Astrocyte (in vitro differentiated cells and primary cell): Measurements from ENCODE around the gene MYOCOS. TPM values are rescaled to one million over a fixed set of nuclear protein-coding genes. Genes with fewer than 3 reads are reported as not detected.

Source experiments
- DNase-seq: peaks from one replicate; pipeline ENCODE4 v3.0.0-alpha.2; 2010; ENCODE audit warnings: low read depth
- FAIRE-seq: peaks from 2 replicates; lab custom pipeline; 2011; peaks lifted over from hg19 to GRCh38; lab: Jason Lieb, UNC
- H2AFZ ChIP-seq: 2 replicates; pipeline ENCODE4 v1.6.0; 2012; ENCODE audit warnings: low read depth, low read length, inconsistent platforms
- H3K27ac ChIP-seq: 2 replicates; pipeline ENCODE4 v1.5.1; 2011; ENCODE audit warnings: low read depth, low read length, inconsistent platforms
- H3K27me3 ChIP-seq: 2 replicates; pipeline ENCODE4 v1.6.0; 2011; ENCODE audit warnings: low read length, inconsistent platforms; ENCODE audit not compliant: insufficient read depth
- H3K36me3 ChIP-seq: 2 replicates; pipeline ENCODE4 v1.5.1; 2011; ENCODE audit warnings: low read length, inconsistent platforms; ENCODE audit not compliant: insufficient read depth
- H3K4me1 ChIP-seq: 2 replicates; pipeline ENCODE4 v1.5.1; 2011; ENCODE audit warnings: low read length, inconsistent platforms; ENCODE audit not compliant: insufficient read depth
- H3K4me2 ChIP-seq: 2 replicates; pipeline ENCODE4 v1.6.0; 2012; ENCODE audit warnings: low read length, inconsistent platforms
- H3K4me3 ChIP-seq: 2 replicates; pipeline ENCODE4 v1.5.1; 2011; ENCODE audit warnings: low read depth, mild to moderate bottlenecking, low read length, inconsistent platforms; ENCODE audit not compliant: insufficient read depth
- H3K79me2 ChIP-seq: 2 replicates; pipeline ENCODE4 v1.6.0; 2012; ENCODE audit warnings: mild to moderate bottlenecking, low read length, inconsistent platforms; ENCODE audit not compliant: insufficient read depth
- H3K9ac ChIP-seq: 2 replicates; pipeline ENCODE4 v1.6.0; 2012; ENCODE audit warnings: mild to moderate bottlenecking, low read length, inconsistent platforms
- H3K9me3 ChIP-seq: 2 replicates; pipeline ENCODE4 v1.5.1; 2012; ENCODE audit warnings: low read depth, mild to moderate bottlenecking, low read length, inconsistent platforms; ENCODE audit not compliant: insufficient read depth
- H4K20me1 ChIP-seq: 2 replicates; pipeline ENCODE4 v1.6.0; 2012; ENCODE audit warnings: low read length, inconsistent platforms; ENCODE audit not compliant: insufficient read depth
- H3K27ac Mint-ChIP-seq: one replicate; pipeline ENCODE4 v1.8.0; 2021; ENCODE audit warnings: mild to moderate bottlenecking, mixed read lengths; ENCODE audit not compliant: unreplicated experiment
- H3K27me3 Mint-ChIP-seq: one replicate; pipeline ENCODE4 v1.8.0; 2021; ENCODE audit warnings: low read depth, mixed read lengths; ENCODE audit not compliant: unreplicated experiment
- H3K36me3 Mint-ChIP-seq: one replicate; pipeline ENCODE4 v1.8.0; 2021; ENCODE audit warnings: low read depth, mixed read lengths; ENCODE audit not compliant: unreplicated experiment
- H3K4me1 Mint-ChIP-seq: one replicate; pipeline ENCODE4 v1.8.0; 2021; ENCODE audit warnings: low read depth, mixed read lengths; ENCODE audit not compliant: unreplicated experiment
- H3K4me3 Mint-ChIP-seq: one replicate; pipeline ENCODE4 v1.8.0; 2021; ENCODE audit warnings: mild to moderate bottlenecking, moderate library complexity, mixed read lengths; ENCODE audit not compliant: unreplicated experiment
- H3K9me3 Mint-ChIP-seq: one replicate; pipeline ENCODE4 v1.8.0; 2021; ENCODE audit warnings: mild to moderate bottlenecking, mixed read lengths; ENCODE audit not compliant: unreplicated experiment
- EZH2 ChIP-seq: IDR thresholded peaks from 2 replicates; pipeline ENCODE4 v1.6.1; 2012; ENCODE audit warnings: mild to moderate bottlenecking, low read length, inconsistent platforms; ENCODE audit not compliant: insufficient read depth
- total RNA-seq: library from RNA; stranded (reverse); gene quantifications from 2 replicates; pipeline ENCODE4 v1.2.1, GENCODE V29; 2021
- TF ChIP-seq, protein P1 (sequence below): IDR thresholded peaks from 2 replicates; pipeline ENCODE4 v1.5.1; 2011; ENCODE audit warnings: low read depth, mild to moderate bottlenecking, inconsistent platforms, low read length, moderate library complexity; ENCODE audit not compliant: insufficient read depth

Gene MYOCOS
- total RNA-seq, 1 donor from 2014 or later = not detected

DNA sequence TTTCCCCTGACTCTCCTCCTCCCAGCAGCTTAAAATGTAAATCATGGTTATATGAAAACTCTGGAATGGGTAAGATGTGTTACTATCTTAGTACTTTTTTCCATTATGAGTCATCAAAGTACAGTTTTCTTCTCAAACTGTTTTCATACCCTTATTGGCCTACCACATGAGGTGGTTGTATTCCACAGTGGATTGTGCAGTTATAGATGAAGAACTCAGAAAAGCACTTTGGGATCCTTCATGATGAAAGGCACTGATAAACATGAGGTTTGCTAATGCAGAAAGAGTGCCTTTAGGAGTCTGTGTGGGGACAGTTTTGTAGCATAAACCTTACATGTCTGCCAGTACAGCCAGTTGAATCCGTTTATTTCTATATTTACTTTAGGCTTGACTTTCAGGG lies 32.0 kb upstream of the MYOCOS start:
- H3K4me3 ChIP-seq = no peak overlapping the region
- Mint-ChIP-seq H3K27me3 (no peaks in the 10 kb centered on the region), H3K36me3 (peaks cover 28% of the 10 kb centered on the region), H3K9me3 (no peaks in the 10 kb centered on the region), H3K4me1 (peaks cover 18% of the 10 kb centered on the region), H3K4me3 (no peak overlapping the region), H3K27ac (peak overlapping the region; percentile 41)
- H3K79me2 ChIP-seq = no peaks in the 10 kb centered on the region
- H3K27ac ChIP-seq = peak overlapping the region; percentile 21
- FAIRE-seq (no peak), DNase-seq (peak; percentile 60)
- H3K9me3 ChIP-seq = no peaks in the 10 kb centered on the region
- H3K36me3 ChIP-seq = peaks cover 59% of the 10 kb centered on the region
- H3K4me2 ChIP-seq = no peak overlapping the region
- peaks cover 11% of the 10 kb centered on the region for H4K20me1 ChIP-seq
- no peaks in the 10 kb centered on the region for H3K27me3 ChIP-seq
- TF ChIP-seq, protein P1, sequence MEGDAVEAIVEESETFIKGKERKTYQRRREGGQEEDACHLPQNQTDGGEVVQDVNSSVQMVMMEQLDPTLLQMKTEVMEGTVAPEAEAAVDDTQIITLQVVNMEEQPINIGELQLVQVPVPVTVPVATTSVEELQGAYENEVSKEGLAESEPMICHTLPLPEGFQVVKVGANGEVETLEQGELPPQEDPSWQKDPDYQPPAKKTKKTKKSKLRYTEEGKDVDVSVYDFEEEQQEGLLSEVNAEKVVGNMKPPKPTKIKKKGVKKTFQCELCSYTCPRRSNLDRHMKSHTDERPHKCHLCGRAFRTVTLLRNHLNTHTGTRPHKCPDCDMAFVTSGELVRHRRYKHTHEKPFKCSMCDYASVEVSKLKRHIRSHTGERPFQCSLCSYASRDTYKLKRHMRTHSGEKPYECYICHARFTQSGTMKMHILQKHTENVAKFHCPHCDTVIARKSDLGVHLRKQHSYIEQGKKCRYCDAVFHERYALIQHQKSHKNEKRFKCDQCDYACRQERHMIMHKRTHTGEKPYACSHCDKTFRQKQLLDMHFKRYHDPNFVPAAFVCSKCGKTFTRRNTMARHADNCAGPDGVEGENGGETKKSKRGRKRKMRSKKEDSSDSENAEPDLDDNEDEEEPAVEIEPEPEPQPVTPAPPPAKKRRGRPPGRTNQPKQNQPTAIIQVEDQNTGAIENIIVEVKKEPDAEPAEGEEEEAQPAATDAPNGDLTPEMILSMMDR = no peak
- no peak for TF ChIP-seq EZH2
- no peak overlapping the region for H3K9ac ChIP-seq
- H2AFZ ChIP-seq = no peak overlapping the region
- H3K4me1 ChIP-seq = peaks cover 4% of the 10 kb centered on the region

DNA sequence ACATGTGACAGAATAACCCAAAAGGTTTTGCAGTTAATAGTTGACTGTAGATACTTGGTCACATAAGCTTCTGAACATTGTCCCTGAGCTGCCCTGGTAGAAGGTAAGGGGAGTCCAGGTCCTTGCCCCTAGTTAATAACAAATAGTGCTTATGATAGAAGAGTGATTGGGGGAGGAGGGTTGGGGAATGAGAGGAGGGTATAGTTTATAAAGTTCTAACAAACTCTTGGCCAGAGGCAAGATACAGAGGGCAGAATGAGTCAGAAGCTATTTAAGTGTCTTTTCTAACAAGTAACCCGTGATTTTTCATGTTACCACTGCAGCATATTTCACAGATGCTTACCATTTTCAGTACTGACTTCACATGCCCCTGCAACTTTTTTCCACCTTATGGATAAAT lies 26.7 kb upstream of the MYOCOS start:
- DNase-seq (peak; percentile 66), FAIRE-seq (no peak)
- H3K27ac ChIP-seq = no peak overlapping the region
- H3K27ac Mint-ChIP-seq = peak overlapping the region; percentile 2
- H3K27me3 ChIP-seq = no peaks in the 10 kb centered on the region
- H3K9me3 Mint-ChIP-seq = no peaks in the 10 kb centered on the region
- H3K79me2 ChIP-seq = no peaks in the 10 kb centered on the region
- peaks cover 6% of the 10 kb centered on the region for H3K4me1 Mint-ChIP-seq
- H3K4me3 Mint-ChIP-seq = no peak overlapping the region
- no peaks in the 10 kb centered on the region for H3K27me3 Mint-ChIP-seq
- TF ChIP-seq, protein P1 = no peak
- TF ChIP-seq EZH2 = no peak
- H3K9me3 ChIP-seq = no peaks in the 10 kb centered on the region
- H4K20me1 ChIP-seq = no peaks in the 10 kb centered on the region
- H2AFZ ChIP-seq = no peak overlapping the region
- peaks cover 22% of the 10 kb centered on the region for H3K36me3 ChIP-seq
- H3K4me3 ChIP-seq = no peak overlapping the region
- H3K4me1 ChIP-seq = no peaks in the 10 kb centered on the region
- H3K4me2 ChIP-seq = no peak overlapping the region
- peaks cover 24% of the 10 kb centered on the region for H3K36me3 Mint-ChIP-seq
- no peak overlapping the region for H3K9ac ChIP-seq

DNA sequence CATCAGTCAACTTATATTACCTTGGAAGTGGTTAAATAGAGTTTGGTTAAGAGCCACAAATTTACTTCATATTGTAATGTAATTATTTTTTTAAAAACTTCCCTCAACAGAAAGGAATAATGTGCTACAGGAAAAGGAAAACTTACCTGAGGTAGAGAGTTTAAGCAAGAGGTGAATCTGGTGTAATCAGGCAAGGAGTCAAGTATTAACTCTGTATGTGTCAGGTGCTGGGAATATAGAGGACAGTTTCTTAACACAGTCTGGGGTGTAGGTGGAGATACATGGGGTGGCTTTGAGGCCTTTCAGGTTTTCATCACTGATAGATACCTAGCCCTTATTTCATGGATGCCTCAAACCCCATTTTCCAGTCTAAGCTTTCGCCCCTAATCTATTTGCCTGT lies 25.9 kb upstream of the MYOCOS start:
- no peak overlapping the region for H3K4me2 ChIP-seq
- H3K27ac ChIP-seq = no peak overlapping the region
- H3K27ac Mint-ChIP-seq = no peak overlapping the region
- H3K9me3 Mint-ChIP-seq = no peaks in the 10 kb centered on the region
- DNase-seq = no peak
- no peak overlapping the region for H3K4me3 Mint-ChIP-seq
- FAIRE-seq = no peak
- peaks cover 24% of the 10 kb centered on the region for H3K36me3 Mint-ChIP-seq
- TF ChIP-seq, protein P1 = no peak
- TF ChIP-seq EZH2 = no peak
- H3K27me3 ChIP-seq = no peaks in the 10 kb centered on the region
- H3K36me3 ChIP-seq = peaks cover 15% of the 10 kb centered on the region
- no peak overlapping the region for H3K9ac ChIP-seq
- H3K4me1 ChIP-seq = no peaks in the 10 kb centered on the region
- peaks cover 6% of the 10 kb centered on the region for H3K4me1 Mint-ChIP-seq
- no peaks in the 10 kb centered on the region for H3K79me2 ChIP-seq
- H2AFZ ChIP-seq = no peak overlapping the region
- H3K4me3 ChIP-seq = no peak overlapping the region
- H4K20me1 ChIP-seq = no peaks in the 10 kb centered on the region
- H3K27me3 Mint-ChIP-seq = no peaks in the 10 kb centered on the region
- H3K9me3 ChIP-seq = no peaks in the 10 kb centered on the region
